NCI-H524 (cell line): ENCODE data around the gene DAZ3.
"Not testable (repeated sequence)": the region's sequence is repeated elsewhere in the genome, so short reads cannot be mapped to it uniquely, and the experiment has no call there.

Experiments
- DNase-seq, 2 experiments: peaks; one replicate each; lab custom pipeline; 2025; lab: John Stamatoyannopoulos, UW

DAZ3 gene, protein sequence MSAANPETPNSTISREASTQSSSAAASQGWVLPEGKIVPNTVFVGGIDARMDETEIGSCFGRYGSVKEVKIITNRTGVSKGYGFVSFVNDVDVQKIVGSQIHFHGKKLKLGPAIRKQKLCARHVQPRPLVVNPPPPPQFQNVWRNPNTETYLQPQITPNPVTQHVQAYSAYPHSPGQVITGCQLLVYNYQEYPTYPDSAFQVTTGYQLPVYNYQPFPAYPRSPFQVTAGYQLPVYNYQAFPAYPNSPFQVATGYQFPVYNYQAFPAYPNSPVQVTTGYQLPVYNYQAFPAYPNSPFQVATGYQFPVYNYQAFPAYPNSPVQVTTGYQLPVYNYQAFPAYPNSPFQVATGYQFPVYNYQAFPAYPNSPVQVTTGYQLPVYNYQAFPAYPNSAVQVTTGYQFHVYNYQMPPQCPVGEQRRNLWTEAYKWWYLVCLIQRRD

DNA sequence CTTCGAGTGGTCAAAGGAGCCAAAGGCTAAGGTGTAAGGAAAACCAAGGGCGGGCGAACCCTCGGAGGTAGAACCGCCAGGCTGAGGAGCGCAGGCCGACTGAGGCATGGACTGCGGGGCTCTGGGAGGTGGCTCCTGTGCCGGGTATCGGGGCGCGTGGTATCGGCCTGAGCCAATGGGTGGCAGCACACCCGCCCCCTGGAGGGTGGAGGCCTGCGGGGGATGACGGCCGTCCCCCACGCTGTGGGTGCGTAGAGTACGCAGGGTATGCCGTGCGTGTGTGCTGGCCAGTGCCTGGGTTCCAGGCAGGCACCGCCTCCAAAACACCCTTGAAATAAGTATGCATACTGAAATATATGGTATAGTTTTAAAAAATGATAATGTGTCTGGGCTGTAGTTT is at the start of gene DAZ3:
TSS of gene DAZ3 (minus strand) at position 101 of the 400 bp plus-strand sequence. CDS start 208 bp downstream, outside the sequence.
- DNase-seq: not testable (repeated sequence)

DNA sequence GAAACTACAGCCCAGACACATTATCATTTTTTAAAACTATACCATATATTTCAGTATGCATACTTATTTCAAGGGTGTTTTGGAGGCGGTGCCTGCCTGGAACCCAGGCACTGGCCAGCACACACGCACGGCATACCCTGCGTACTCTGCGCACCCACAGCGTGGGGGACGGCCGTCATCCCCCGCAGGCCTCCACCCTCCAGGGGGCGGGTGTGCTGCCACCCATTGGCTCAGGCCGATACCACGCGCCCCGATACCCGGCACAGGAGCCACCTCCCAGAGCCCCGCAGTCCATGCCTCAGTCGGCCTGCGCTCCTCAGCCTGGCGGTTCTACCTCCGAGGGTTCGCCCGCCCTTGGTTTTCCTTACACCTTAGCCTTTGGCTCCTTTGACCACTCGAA is 20.4 kb upstream of the DAZ3 start, which contains the start of gene DAZ4:
TSS of gene DAZ4 (plus strand) at position 301 of the 400 bp plus-strand sequence. CDS start 208 bp downstream, outside the sequence.
- not testable (repeated sequence) for DNase-seq

DNA sequence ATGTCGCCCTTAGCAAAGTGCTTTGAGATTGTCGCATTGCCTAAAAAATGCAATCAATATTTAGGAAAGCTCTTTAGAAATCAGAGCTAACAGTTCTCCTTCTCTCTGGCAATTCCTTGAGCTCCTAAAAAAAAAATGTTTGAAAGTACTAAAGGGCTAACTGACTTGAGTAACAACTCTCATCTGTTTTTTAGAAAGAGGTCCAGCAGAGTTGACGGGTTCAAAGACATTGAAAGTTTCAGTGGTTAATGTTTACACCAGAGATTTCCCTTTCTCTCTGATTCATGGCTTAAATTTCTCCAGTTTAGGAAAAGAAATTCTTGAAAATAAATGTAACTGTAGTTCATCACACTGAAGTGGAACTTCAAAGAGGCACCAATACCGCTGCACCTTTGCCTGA is 11.9 kb upstream of the DAZ3 start:
- not testable (repeated sequence) for DNase-seq

DNA sequence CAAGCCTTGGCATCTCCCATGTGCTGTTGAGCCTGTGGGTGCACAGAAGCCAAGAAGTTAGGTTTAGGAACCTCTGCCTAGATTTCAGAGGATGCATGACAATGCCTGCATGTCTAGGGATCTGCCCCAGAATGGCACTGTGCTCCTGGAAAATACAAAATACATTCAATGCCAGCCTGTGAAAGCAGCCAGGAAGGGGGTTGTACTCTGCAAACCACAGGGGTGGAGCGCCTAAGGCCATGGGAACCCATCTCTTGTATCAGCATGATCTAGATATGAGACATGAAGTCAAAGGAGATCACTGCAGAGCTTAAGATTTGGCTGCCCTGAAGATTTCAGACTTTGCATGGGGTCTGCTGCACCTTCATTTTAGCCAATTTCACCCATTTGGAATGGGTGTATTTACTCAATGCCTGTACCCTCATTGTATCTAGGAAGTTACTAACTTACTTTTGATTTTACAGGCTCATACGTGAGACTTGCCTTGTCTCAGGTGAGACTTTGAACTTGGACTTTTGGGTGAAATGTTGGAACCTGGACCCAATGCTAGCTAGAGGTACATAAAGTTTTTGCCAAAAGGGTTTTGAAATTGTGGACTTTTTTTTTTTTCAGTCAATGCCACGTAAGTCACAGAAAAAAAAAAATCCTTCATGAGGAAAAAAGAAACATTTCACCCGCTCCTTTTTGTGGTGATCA is 11.1 kb upstream of the DAZ3 start:
- DNase-seq: not testable (repeated sequence)

DNA sequence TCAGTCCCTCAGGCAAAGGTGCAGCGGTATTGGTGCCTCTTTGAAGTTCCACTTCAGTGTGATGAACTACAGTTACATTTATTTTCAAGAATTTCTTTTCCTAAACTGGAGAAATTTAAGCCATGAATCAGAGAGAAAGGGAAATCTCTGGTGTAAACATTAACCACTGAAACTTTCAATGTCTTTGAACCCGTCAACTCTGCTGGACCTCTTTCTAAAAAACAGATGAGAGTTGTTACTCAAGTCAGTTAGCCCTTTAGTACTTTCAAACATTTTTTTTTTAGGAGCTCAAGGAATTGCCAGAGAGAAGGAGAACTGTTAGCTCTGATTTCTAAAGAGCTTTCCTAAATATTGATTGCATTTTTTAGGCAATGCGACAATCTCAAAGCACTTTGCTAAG is 8.6 kb upstream of the DAZ3 start:
- not testable (repeated sequence) for DNase-seq
